SH-SY5Y (cell line): ENCODE measurements around the gene RGS8.

Experiments used
- GATA2 ChIP-seq: IDR thresholded peaks from 2 replicates; pipeline ENCODE4 v1.6.1; 2011; ENCODE audit warnings: mild to moderate bottlenecking, low read depth, low read length
- GATA3 ChIP-seq: IDR thresholded peaks from 2 replicates; pipeline ENCODE4 v1.6.1; 2011; ENCODE audit warnings: low read depth, mild to moderate bottlenecking, low read length, moderate library complexity

DNA sequence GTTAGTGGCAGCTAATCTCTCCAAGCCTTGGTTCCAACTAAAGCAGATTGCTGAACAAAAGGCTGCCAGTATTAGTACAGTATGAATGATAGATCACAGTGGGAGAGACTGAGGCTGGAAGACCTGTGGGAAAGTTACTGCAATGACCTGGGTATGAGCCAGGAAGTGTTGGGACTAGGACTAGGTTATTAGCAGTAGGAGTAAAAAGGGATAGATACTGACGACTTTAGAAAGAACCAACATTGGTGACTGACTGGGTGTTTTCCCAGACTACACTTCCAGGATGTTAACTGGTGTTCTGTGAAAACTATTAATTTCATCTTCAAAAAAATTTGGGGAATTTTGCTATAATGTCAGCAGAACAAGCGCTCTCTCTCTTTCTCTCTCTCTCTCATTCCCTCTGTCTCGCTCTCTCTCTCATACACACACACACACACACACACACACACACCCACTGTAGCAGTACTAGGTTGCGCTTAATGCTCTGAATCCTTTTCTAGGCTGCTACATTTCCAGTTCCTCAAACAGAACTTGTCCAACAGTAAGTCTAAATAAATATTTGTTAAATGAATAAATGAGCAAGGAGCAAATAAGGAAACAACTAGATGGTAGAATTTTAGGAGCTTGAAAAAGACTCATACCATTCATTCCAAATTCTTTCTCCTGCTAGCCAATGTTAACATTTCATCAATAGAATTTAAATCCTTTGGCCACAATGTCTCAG lies 47.6 kb upstream of the RGS8 start:
- TF ChIP-seq GATA2 = no peak
- TF ChIP-seq GATA3 = no peak
